Caco-2 (cell line): ENCODE data around the gene COL1A2. TPM values are rescaled to one million over a fixed set of nuclear protein-coding genes. Genes with fewer than 3 reads are reported as not detected.

Experiments
- BruUV-seq: library from RNA; stranded (reverse); fragments of 400-500 nt; replicated peaks from 2 replicates; lab custom pipeline; 2021; lab: Mats Ljungman, UMichigan
- CTCF ChIA-PET: fragments of 300-600 bp; sonication (Branson Sonifier 250); formaldehyde crosslinking; loops from one replicate; lab custom pipeline; 2022; ENCODE audit warnings: antibody characterized with exemption; lab: Charles Lee
- POLR2A ChIA-PET: fragments of 300-600 bp; sonication (Branson Sonifier 250); formaldehyde crosslinking; loops from one replicate; lab custom pipeline; 2022; ENCODE audit warnings: antibody characterized with exemption; lab: Charles Lee
- DNase-seq, 2 experiments: peaks; one replicate each; pipeline versions ENCODE4 v3.0.0 to v3.0.0-alpha.2; 2020 to 2022
- H3K27me3 ChIP-seq: replicated peaks from 2 replicates; pipeline ENCODE4 v1.6.0; 2011; ENCODE audit warnings: low read length; ENCODE audit not compliant: control insufficient read depth, insufficient read depth
- H3K36me3 ChIP-seq: 2 replicates; pipeline ENCODE4 v1.5.1; 2011; ENCODE audit warnings: low read length; ENCODE audit not compliant: control insufficient read depth, insufficient read depth
- H3K4me1 ChIP-seq: fragments of 250-450 bp; sonication (Bioruptor Pico); 2 replicates; pipeline ENCODE4 v1.5.1; 2020; ENCODE audit warnings: mild to moderate bottlenecking
- H3K4me3 ChIP-seq: 2 replicates; pipeline ENCODE4 v1.5.1; 2011; ENCODE audit warnings: low read depth, mild to moderate bottlenecking, control low read depth, low read length
- H3K9me3 ChIP-seq: fragments of 250-450 bp; sonication (Bioruptor Pico); 2 replicates; pipeline ENCODE4 v1.5.1; 2020; ENCODE audit warnings: mild to moderate bottlenecking, moderate library complexity
- H3K27ac Mint-ChIP-seq: one replicate; pipeline ENCODE4 v1.8.0; 2022; ENCODE audit warnings: mixed read lengths; ENCODE audit not compliant: unreplicated experiment
- H3K27me3 Mint-ChIP-seq: one replicate; pipeline ENCODE4 v1.8.0; 2022; ENCODE audit warnings: mixed read lengths; ENCODE audit not compliant: insufficient read depth, unreplicated experiment
- H3K36me3 Mint-ChIP-seq: one replicate; pipeline ENCODE4 v1.8.0; 2022; ENCODE audit warnings: mild to moderate bottlenecking, mixed read lengths; ENCODE audit not compliant: insufficient read depth, unreplicated experiment
- H3K4me1 Mint-ChIP-seq: one replicate; pipeline ENCODE4 v1.8.0; 2022; ENCODE audit warnings: low read depth, mixed read lengths; ENCODE audit not compliant: unreplicated experiment
- H3K4me3 Mint-ChIP-seq: one replicate; pipeline ENCODE4 v1.8.0; 2022; ENCODE audit warnings: mild to moderate bottlenecking, moderate library complexity, mixed read lengths; ENCODE audit not compliant: unreplicated experiment
- H3K9me3 Mint-ChIP-seq: one replicate; pipeline ENCODE4 v1.8.0; 2022; ENCODE audit warnings: mixed read lengths; ENCODE audit not compliant: unreplicated experiment
- intact Hi-C: fragments of 100-400 bp; cut with micrococcal nuclease; formaldehyde crosslinking; loops from one replicate; pipeline ENCODE4 v1.10.0; 2022; ENCODE audit not compliant: unreplicated experiment
- total RNA-seq: library from RNA; stranded (reverse); gene quantifications from 2 replicates; pipeline ENCODE4 v1.2.3, GENCODE V29; 2022
- TF ChIP-seq, protein P1 (sequence below), 2 experiments: fragments of 200-600 bp in 1 of 2; IDR thresholded peaks; 1 replicate in 1 of 2; 2 replicates in 1 of 2; pipeline versions ENCODE4 v1.5.1 to v1.8.0; 2011 to 2022; ENCODE audit warnings: antibody characterized with exemption in 1 of 2, control low read depth in 1 of 2, inconsistent platforms in 1 of 2, low read depth in 1 of 2, low read length in 1 of 2, mild to moderate bottlenecking in 1 of 2, moderate library complexity in 1 of 2; ENCODE audit not compliant: insufficient read depth in 1 of 2, severe bottlenecking in 1 of 2, unreplicated experiment in 1 of 2

Gene COL1A2
- total RNA-seq, 1 experiment from 2014 or later, result 2.6 TPM

DNA sequence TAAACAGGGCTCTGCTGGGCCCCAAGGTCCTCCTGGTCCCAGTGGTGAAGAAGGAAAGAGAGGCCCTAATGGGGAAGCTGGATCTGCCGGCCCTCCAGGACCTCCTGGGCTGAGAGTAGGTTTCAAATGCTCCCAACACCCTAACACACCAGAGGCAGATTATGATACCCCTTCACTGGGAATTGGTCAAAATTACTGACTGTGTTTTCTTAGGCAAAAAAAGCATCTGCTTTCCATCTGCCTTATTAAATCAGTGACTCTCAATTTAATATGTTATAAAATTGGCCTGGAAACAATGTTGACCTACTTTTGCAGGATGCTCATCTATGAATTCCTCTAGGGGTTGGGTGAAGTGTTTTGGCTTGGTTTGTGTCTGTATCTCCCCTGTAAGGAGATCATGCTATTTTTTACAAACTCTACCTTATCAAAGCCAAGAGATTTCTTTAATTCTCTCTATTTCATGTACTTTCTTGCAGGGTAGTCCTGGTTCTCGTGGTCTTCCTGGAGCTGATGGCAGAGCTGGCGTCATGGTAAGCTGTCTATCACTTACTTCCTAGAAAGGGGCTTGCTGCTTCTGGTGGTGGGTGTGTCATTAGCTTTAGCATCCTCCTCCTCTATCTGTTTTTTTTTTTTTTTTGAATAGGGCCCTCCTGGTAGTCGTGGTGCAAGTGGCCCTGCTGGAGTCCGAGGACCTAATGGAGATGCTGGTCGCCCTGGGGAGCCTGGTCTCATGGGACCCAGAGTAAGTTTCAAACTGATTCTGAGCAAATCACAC is 15.9 kb downstream of the COL1A2 start:
- Mint-ChIP-seq H3K27me3 (peaks cover 10% of the 10 kb centered on the region), H3K4me3 (no peak overlapping the region), H3K27ac (no peak overlapping the region), H3K4me1 (no peaks in the 10 kb centered on the region), H3K36me3 (no peaks in the 10 kb centered on the region), H3K9me3 (no peaks in the 10 kb centered on the region)
- ChIA-PET POLR2A (no interaction called here), CTCF (no interaction called here)
- Histone ChIP-seq H3K4me1 (no peaks in the 10 kb centered on the region), H3K9me3 (no peaks in the 10 kb centered on the region), H3K4me3 (no peak overlapping the region), H3K36me3 (no peaks in the 10 kb centered on the region), H3K27me3 (no peaks in the 10 kb centered on the region)
- TF ChIP-seq, protein P1, sequence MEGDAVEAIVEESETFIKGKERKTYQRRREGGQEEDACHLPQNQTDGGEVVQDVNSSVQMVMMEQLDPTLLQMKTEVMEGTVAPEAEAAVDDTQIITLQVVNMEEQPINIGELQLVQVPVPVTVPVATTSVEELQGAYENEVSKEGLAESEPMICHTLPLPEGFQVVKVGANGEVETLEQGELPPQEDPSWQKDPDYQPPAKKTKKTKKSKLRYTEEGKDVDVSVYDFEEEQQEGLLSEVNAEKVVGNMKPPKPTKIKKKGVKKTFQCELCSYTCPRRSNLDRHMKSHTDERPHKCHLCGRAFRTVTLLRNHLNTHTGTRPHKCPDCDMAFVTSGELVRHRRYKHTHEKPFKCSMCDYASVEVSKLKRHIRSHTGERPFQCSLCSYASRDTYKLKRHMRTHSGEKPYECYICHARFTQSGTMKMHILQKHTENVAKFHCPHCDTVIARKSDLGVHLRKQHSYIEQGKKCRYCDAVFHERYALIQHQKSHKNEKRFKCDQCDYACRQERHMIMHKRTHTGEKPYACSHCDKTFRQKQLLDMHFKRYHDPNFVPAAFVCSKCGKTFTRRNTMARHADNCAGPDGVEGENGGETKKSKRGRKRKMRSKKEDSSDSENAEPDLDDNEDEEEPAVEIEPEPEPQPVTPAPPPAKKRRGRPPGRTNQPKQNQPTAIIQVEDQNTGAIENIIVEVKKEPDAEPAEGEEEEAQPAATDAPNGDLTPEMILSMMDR (IDR thresholded peaks at IDR 0.05; ENCODE audit: insufficient read depth in 1 of 2, low read depth in 1 of 2, low read length in 1 of 2, severe bottlenecking in 1 of 2, unreplicated experiment in 1 of 2), result no peak
- no TSS peak for BruUV-seq
- DNase-seq, result no peak
- intact Hi-C loops, result no loop called here

DNA sequence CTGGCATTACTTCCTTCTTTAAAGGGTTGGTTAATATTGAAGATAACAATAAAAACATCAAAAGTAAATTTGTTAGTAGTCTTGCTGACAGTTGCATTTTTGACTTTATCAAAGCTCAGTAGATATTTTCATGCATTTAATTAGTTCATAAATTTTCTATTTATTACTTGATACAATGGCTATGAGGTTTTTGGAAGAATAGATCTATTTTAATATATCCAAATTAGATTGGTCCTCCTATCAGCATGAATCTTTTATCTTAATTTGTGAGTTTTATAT is 16.4 kb downstream of the COL1A2 start:
- TF ChIP-seq, protein P1 (IDR thresholded peaks at IDR 0.05; ENCODE audit: insufficient read depth in 1 of 2, low read depth in 1 of 2, low read length in 1 of 2, severe bottlenecking in 1 of 2, unreplicated experiment in 1 of 2), result no peak
- no peaks in the 10 kb centered on the region for H3K9me3 ChIP-seq
- POLR2A ChIA-PET, result no interaction called here
- H3K4me3 ChIP-seq, result no peak overlapping the region
- no peaks in the 10 kb centered on the region for H3K36me3 ChIP-seq
- H3K4me1 ChIP-seq, result no peaks in the 10 kb centered on the region
- Mint-ChIP-seq H3K27me3 (peaks cover 10% of the 10 kb centered on the region), H3K4me3 (no peak overlapping the region), H3K36me3 (no peaks in the 10 kb centered on the region), H3K4me1 (no peaks in the 10 kb centered on the region), H3K9me3 (no peaks in the 10 kb centered on the region), H3K27ac (no peak overlapping the region)
- H3K27me3 ChIP-seq, result no peaks in the 10 kb centered on the region
- CTCF ChIA-PET, result no interaction called here
- no TSS peak for BruUV-seq
- intact Hi-C loops, result no loop called here
- no peak for DNase-seq

DNA sequence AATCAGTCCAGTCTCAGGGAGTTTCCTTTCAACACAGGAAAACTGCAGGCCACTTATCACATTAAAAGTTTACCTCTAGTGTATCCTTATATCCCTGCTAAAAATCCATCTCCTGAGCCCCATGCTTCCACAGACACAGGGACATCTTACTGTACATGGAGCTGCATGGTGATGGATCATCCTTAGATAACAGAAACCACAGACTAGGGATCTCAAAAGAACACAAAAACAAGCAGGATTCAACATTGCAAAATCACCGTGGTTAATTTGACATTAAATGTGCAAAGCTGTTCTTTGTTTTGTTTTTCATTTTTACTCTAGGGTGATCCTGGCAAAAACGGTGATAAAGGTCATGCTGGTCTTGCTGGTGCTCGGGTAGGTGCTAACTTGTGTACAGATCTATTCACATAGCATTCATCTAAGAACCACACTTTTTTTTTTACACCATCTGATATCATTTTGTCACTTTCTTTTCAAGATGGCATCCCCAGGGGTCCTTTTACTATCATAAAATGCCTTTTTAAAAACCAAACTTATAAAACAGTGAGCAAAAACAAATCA is 18.1 kb downstream of the COL1A2 start:
- Histone ChIP-seq H3K27me3 (no peaks in the 10 kb centered on the region), H3K9me3 (no peaks in the 10 kb centered on the region), H3K36me3 (no peaks in the 10 kb centered on the region), H3K4me3 (no peak overlapping the region), H3K4me1 (no peaks in the 10 kb centered on the region)
- ChIA-PET POLR2A (no interaction called here), CTCF (no interaction called here)
- TF ChIP-seq, protein P1 (IDR thresholded peaks at IDR 0.05; ENCODE audit: insufficient read depth in 1 of 2, low read depth in 1 of 2, low read length in 1 of 2, severe bottlenecking in 1 of 2, unreplicated experiment in 1 of 2), result no peak
- no TSS peak for BruUV-seq
- intact Hi-C loops, result no loop called here
- no peak for DNase-seq
- H3K4me1 Mint-ChIP-seq, result no peaks in the 10 kb centered on the region
- no peaks in the 10 kb centered on the region for H3K36me3 Mint-ChIP-seq
- H3K27me3 Mint-ChIP-seq, result peaks cover 14% of the 10 kb centered on the region
- no peak overlapping the region for H3K27ac Mint-ChIP-seq
- no peak overlapping the region for H3K4me3 Mint-ChIP-seq
- H3K9me3 Mint-ChIP-seq, result no peaks in the 10 kb centered on the region
